Suprapubic skin (tissue), 3 donors: ENCODE results near the gene LARP4B.

Experiments
- CTCF ChIP-seq, 2 donors: fragments of 200-600 bp in 1 of 2; fragments of 450-650 bp in 1 of 2; sonication (generic) in 1 of 2; IDR thresholded peaks; one replicate each; pipeline ENCODE4 v1.5.1; 2016 to 2019; ENCODE audit warnings: antibody characterized with exemption in 2 of 2, mild to moderate bottlenecking in 1 of 2, moderate library complexity in 1 of 2
- POLR2A ChIP-seq, 2 donors: fragments of 450-650 bp; IDR thresholded peaks; one replicate each; pipeline ENCODE4 v1.6.1; 2017; ENCODE audit warnings: antibody characterized with exemption in 2 of 2, mild to moderate bottlenecking in 2 of 2, moderate library complexity in 2 of 2

GRCh38 chr10:789831-790701, 141.4 kb downstream of the LARP4B start:
- TF ChIP-seq POLR2A (IDR thresholded peaks at IDR 0.05), result no peak
- TF ChIP-seq CTCF (IDR thresholded peaks at IDR 0.05), result no peak
